CD4-positive, alpha-beta T cell treated with Interleukin-15 for 4 hours (primary cell): ENCODE data around the gene ZFP64.

Experiments used
- DNase-seq: peaks from one replicate; pipeline ENCODE4 v3.0.0-alpha.2; 2020; ENCODE audit warnings: low spot score

ZFP64 gene

DNA sequence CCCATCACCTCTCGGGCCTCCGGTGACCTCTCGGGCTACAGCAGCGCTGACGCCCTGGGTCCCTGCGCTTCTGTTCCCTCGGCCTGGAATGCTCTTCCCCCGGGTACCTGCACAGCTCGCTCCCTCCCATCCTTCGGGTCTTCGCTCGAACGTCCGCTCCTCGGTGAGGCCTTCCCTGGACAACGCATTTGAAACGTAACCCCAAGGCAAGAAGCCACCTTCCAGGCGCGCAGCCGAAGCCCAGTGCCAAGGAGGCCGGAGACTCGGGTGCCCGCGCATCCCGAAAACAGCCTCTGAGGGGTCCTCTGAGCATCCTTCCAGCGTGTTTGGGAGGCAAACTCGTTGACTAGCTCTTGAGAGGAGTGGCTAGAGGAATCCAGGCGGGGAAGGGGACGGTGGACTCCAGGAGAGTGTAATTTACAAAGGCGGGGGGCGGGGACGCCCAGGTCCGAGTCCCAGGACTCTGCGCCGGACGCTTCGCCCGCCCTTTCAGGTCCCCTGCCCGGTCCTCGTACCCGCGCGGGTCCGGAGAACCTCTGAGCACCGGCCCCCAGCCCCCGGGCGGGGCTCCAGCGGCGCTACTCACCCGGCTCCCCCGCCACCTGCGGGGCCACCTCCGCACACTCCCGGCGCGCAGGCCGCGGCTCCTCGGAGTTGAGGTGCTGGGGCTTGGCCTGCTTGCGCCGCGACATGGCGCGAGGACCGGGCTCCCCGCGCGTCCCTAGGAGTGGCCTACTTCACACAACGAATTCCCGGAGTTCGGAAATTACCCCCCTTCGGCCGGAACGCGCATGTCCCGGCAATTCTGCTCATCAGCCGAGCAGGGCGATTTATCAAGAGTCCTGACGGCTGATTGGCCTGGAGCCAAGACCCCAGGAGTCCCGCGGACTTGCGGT lies 86.8 kb downstream of the ZFP64 start:
- no peak for DNase-seq

GRCh38 chr20:52103913-52104545 lies 87.5 kb downstream of the ZFP64 start:
- DNase-seq, result no peak

DNA sequence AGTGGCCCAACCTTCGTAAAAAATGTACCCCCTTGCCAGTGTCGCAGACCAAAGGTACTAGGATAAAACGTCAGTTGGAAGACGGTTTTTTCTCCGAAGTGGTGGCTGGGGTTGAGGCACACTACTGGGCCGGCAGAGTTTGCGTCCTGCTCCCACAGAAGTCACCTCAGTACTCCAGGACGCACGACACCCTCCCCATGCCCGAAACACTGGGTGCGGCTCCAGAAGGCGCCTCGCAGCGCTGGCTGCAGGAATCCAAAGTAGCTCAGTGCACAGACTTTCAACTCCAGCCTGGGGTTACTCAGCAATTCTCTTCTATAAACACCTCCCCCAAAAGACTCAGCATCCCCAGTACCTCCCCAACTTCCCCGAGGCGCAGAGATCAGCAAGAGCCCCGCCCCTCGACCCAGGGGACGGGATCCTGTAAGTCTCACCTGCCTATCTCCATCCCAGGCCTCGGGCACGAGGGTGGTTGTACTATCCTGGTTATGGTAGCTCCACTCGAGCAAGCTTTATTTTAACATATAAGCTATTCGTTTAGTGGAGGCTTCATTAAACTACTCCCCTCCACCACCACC lies 88.2 kb downstream of the ZFP64 start:
- no peak for DNase-seq

DNA sequence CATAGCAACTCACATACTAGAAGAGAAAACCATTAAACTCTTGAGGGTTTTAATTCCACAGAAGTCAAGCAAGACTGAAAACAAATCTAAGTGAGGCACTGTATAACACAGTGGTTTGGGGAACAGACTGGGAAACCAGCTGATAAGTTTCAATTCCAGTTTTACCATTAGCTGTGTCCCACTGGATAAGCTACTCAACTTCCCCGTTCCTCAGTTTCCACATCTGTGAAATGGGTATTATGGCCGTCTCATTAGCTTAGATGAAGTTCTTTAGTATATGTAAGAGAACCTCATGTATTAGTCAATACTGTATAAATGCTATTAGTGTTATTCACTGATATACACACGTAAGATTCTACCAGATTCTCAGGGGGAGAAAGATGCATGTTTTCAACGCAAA lies 89.0 kb downstream of the ZFP64 start:
- no peak for DNase-seq

- DNase-seq, result no peak
These were observed 89.5 kb downstream of the ZFP64 start for GRCh38 chr20:52102126-52102525.
